ENCODE results near the gene LITAF. TPM values are rescaled to one million over a fixed set of nuclear protein-coding genes. Genes with fewer than 3 reads are reported as not detected.
A peak's percentile ranks its signal among the peaks of the same experiment; 100 is the strongest.

Gene LITAF
- total RNA-seq, 4 donors from 2014 or later, result 31.6 to 95.0 (median 44.5) TPM

- peaks cover 0 to 35% (median 12%) of the 10 kb centered on the region in 3 donors for H3K4me1 ChIP-seq
- H3K27me3 ChIP-seq, result no peaks in the 10 kb centered on the region
- no peaks in the 10 kb centered on the region for H3K9me3 ChIP-seq
- TF ChIP-seq POLR2A (IDR thresholded peaks at IDR 0.05) (no peak), POLR2AphosphoS5 (IDR thresholded peaks at IDR 0.05) (no peak), EP300 (IDR thresholded peaks at IDR 0.05) (no peak)
- TF ChIP-seq, protein P1, sequence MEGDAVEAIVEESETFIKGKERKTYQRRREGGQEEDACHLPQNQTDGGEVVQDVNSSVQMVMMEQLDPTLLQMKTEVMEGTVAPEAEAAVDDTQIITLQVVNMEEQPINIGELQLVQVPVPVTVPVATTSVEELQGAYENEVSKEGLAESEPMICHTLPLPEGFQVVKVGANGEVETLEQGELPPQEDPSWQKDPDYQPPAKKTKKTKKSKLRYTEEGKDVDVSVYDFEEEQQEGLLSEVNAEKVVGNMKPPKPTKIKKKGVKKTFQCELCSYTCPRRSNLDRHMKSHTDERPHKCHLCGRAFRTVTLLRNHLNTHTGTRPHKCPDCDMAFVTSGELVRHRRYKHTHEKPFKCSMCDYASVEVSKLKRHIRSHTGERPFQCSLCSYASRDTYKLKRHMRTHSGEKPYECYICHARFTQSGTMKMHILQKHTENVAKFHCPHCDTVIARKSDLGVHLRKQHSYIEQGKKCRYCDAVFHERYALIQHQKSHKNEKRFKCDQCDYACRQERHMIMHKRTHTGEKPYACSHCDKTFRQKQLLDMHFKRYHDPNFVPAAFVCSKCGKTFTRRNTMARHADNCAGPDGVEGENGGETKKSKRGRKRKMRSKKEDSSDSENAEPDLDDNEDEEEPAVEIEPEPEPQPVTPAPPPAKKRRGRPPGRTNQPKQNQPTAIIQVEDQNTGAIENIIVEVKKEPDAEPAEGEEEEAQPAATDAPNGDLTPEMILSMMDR (IDR thresholded peaks at IDR 0.05), result no peak
- H3K36me3 ChIP-seq, result no peaks in the 10 kb centered on the region
- no peak overlapping the region for H3K27ac ChIP-seq
- H3K4me3 ChIP-seq, result no peak overlapping the region
- WGBS, 2 donors (ENCODE audit: low coverage in 1 of 2), result 0 to 67% methylated on average over 1 to 4 of the region's 7 CpGs
- ATAC-seq, result no peak
These were observed 87.2 kb downstream of the LITAF start for GRCh38 chr16:11499295-11500089.

- H3K27ac ChIP-seq, result no peak overlapping the region
- H3K4me1 ChIP-seq, result peaks cover 0 to 35% (median 12%) of the 10 kb centered on the region in 3 donors
- no peak overlapping the region for H3K4me3 ChIP-seq
- 100% methylated on average over 3 of the region's 6 CpGs; no CpG with 5 or more reads in 1 of the 2 donors for WGBS, 2 donors (ENCODE audit: low coverage in 1 of 2)
- no peaks in the 10 kb centered on the region for H3K36me3 ChIP-seq
- ATAC-seq, result no peak
- no peaks in the 10 kb centered on the region for H3K9me3 ChIP-seq
- H3K27me3 ChIP-seq, result no peaks in the 10 kb centered on the region
- TF ChIP-seq, protein P1 (IDR thresholded peaks at IDR 0.05), result no peak
- TF ChIP-seq POLR2A (IDR thresholded peaks at IDR 0.05) (no peak), POLR2AphosphoS5 (IDR thresholded peaks at IDR 0.05) (no peak), EP300 (IDR thresholded peaks at IDR 0.05) (no peak)
These were observed 88.0 kb downstream of the LITAF start for GRCh38 chr16:11498683-11499082.

- Histone ChIP-seq H3K36me3 (no peaks in the 10 kb centered on the region), H3K9me3 (no peaks in the 10 kb centered on the region), H3K4me1 (peaks cover 0 to 35% (median 12%) of the 10 kb centered on the region in 3 donors), H3K27ac (peak overlapping the region in 3 of 4 donors; percentile 44 to 81 (median 73)), H3K27me3 (no peaks in the 10 kb centered on the region), H3K4me3 (no peak overlapping the region)
- WGBS, 2 donors (ENCODE audit: low coverage in 1 of 2), result 38 to 39% methylated on average over 1 to 5 of the region's 5 CpGs
- TF ChIP-seq EP300 (IDR thresholded peaks at IDR 0.05), result no peak
- no peak for TF ChIP-seq POLR2AphosphoS5 (IDR thresholded peaks at IDR 0.05)
- no peak for TF ChIP-seq POLR2A (IDR thresholded peaks at IDR 0.05)
- TF ChIP-seq, protein P1 (IDR thresholded peaks at IDR 0.05), result no peak
- ATAC-seq, result no peak
These were observed 88.8 kb downstream of the LITAF start for GRCh38 chr16:11497851-11498289.

Other genes with a start within 250 kb of the LITAF start
- 1 to 10 TPM in 3 of 4 donors, under 1 TPM in 1; 0.31 to 1.8 (median 1.4) TPM for gene RMI2, start 241.5 kb downstream of the LITAF start, total RNA-seq
- gene SNN, start 81.5 kb upstream of the LITAF start, total RNA-seq, result 10 to 100 TPM; 34.6 to 40.3 (median 39.7) TPM
- gene TXNDC11, start 155.9 kb upstream of the LITAF start, total RNA-seq, result 10 to 100 TPM; 30.2 to 53.5 (median 46.4) TPM
- gene ZC3H7A, start 210.3 kb upstream of the LITAF start, total RNA-seq, result 10 to 100 TPM; 55.5 to 78.9 (median 68.4) TPM

Data from gastroesophageal sphincter (tissue), 4 donors.